IMR-90 (cell line): ENCODE results near the gene MYO10. TPM values are rescaled to one million over a fixed set of nuclear protein-coding genes. Genes with fewer than 3 reads are reported as not detected.

Experiments
- ATAC-seq: fragments of 200-7000 bp; cut with Tn5 transposase; 2 replicates; pipeline ENCODE4 v1.9.1; 2020; ENCODE audit warnings: low read depth, mild to moderate bottlenecking, moderate library complexity
- BruUV-seq: library from RNA; stranded (reverse); fragments of 400-500 nt; replicated peaks from 2 replicates; lab custom pipeline; 2021; lab: Mats Ljungman, UMichigan
- CTCF ChIA-PET: fragments of 300-600 bp; formaldehyde crosslinking; extraction: SDS; loops from one replicate; lab custom pipeline; 2021; ENCODE audit warnings: antibody characterized with exemption; lab: Yijun Ruan, JAX
- POLR2A ChIA-PET: fragments of 300-600 bp; sonication (Branson Sonifier 250); formaldehyde crosslinking; loops from one replicate; lab custom pipeline; 2022; ENCODE audit warnings: antibody characterized with exemption; ENCODE audit not compliant: unreplicated experiment; lab: Charles Lee
- DNase-seq: peaks from one replicate; pipeline ENCODE4 v3.0.0; 2013
- H2AFZ ChIP-seq: replicated peaks from 2 replicates; pipeline ENCODE3; 2013; ENCODE audit warnings: low read length, mild to moderate bottlenecking; ENCODE audit not compliant: poor library complexity
- H2AK5ac ChIP-seq: 2 replicates; pipeline ENCODE4 v1.6.1; 2013; ENCODE audit warnings: low read depth, low read length, inconsistent platforms
- H2AK9ac ChIP-seq: replicated peaks from 2 replicates; pipeline ENCODE3; 2013; ENCODE audit warnings: mild to moderate bottlenecking, low read depth, low read length, moderate library complexity; ENCODE audit not compliant: poor library complexity
- H2BK120ac ChIP-seq: 2 replicates; pipeline ENCODE4 v1.6.1; 2013; ENCODE audit warnings: low read depth, low read length, inconsistent platforms
- H2BK15ac ChIP-seq: 3 replicates; pipeline ENCODE4 v1.6.1; 2013; ENCODE audit warnings: low read depth, low read length, inconsistent platforms
- H2BK20ac ChIP-seq: 2 replicates; pipeline ENCODE4 v1.6.1; 2013; ENCODE audit warnings: low read depth, mild to moderate bottlenecking, inconsistent platforms, low read length, moderate library complexity
- H2BK5ac ChIP-seq: 2 replicates; pipeline ENCODE4 v1.6.1; 2013; ENCODE audit warnings: mild to moderate bottlenecking, low read depth, low read length, inconsistent platforms; ENCODE audit not compliant: poor library complexity, severe bottlenecking
- H3K14ac ChIP-seq: replicated peaks from 2 replicates; pipeline ENCODE4 v1.6.1; 2013; ENCODE audit warnings: low read depth, low read length, inconsistent platforms
- H3K18ac ChIP-seq: 2 replicates; pipeline ENCODE4 v1.6.1; 2013; ENCODE audit warnings: low read depth, low read length, control low read depth
- H3K23ac ChIP-seq: 2 replicates; pipeline ENCODE4 v1.6.1; 2013; ENCODE audit warnings: low read depth, low read length, inconsistent platforms
- H3K27ac ChIP-seq: 2 replicates; pipeline ENCODE4 v1.5.1; 2013; ENCODE audit warnings: mild to moderate bottlenecking, control low read depth, low read length; ENCODE audit not compliant: insufficient read depth
- H3K27me3 ChIP-seq: 2 replicates; pipeline ENCODE4 v1.6.1; 2013; ENCODE audit warnings: low read length; ENCODE audit not compliant: control insufficient read depth, insufficient read depth
- H3K36me3 ChIP-seq: 2 replicates; pipeline ENCODE4 v1.6.1; 2013; ENCODE audit warnings: low read length, mixed read lengths; ENCODE audit not compliant: control insufficient read depth, insufficient read depth
- H3K4ac ChIP-seq: 2 replicates; pipeline ENCODE4 v1.6.1; 2013; ENCODE audit warnings: low read depth, low read length, inconsistent platforms
- H3K4me1 ChIP-seq: 2 replicates; pipeline ENCODE4 v1.6.1; 2013; ENCODE audit warnings: low read length, mixed read lengths; ENCODE audit not compliant: control insufficient read depth, insufficient read depth
- H3K4me2 ChIP-seq: 2 replicates; pipeline ENCODE4 v1.6.1; 2013; ENCODE audit warnings: low read depth, mild to moderate bottlenecking, control low read depth, low read length, moderate library complexity
- H3K4me3 ChIP-seq: 2 replicates; pipeline ENCODE4 v1.5.1; 2013; ENCODE audit warnings: low read depth, mild to moderate bottlenecking, control low read depth, low read length, moderate library complexity; ENCODE audit not compliant: insufficient read depth
- H3K56ac ChIP-seq: 2 replicates; pipeline ENCODE4 v1.6.1; 2013; ENCODE audit warnings: low read length, inconsistent platforms; ENCODE audit not compliant: insufficient read depth; ENCODE audit errors: extremely low read depth
- H3K79me1 ChIP-seq, 2 experiments: 2 replicates each; pipeline ENCODE4 v1.6.1; 2013; ENCODE audit warnings: low read length in 2 of 2, inconsistent platforms in 1 of 2, low read depth in 1 of 2
- H3K9ac ChIP-seq: 2 replicates; pipeline ENCODE4 v1.6.1; 2013; ENCODE audit warnings: low read depth, low read length, control low read depth
- H3K9me1 ChIP-seq: 2 replicates; pipeline ENCODE4 v1.6.1; 2013; ENCODE audit warnings: low read length, inconsistent platforms; ENCODE audit not compliant: insufficient read depth
- H3K9me3 ChIP-seq: 2 replicates; pipeline ENCODE4 v1.6.1; 2013; ENCODE audit warnings: low read length; ENCODE audit not compliant: control insufficient read depth, insufficient read depth
- H4K20me1 ChIP-seq: 2 replicates; pipeline ENCODE4 v1.6.1; 2013; ENCODE audit warnings: low read length, inconsistent platforms; ENCODE audit not compliant: insufficient read depth
- H4K5ac ChIP-seq: 2 replicates; pipeline ENCODE4 v1.6.1; 2013; ENCODE audit warnings: mild to moderate bottlenecking, low read depth, low read length, control low read depth
- H4K8ac ChIP-seq, 2 experiments: 2 replicates each; pipeline ENCODE4 v1.6.1; 2013; ENCODE audit warnings: low read depth in 2 of 2, low read length in 2 of 2, control low read depth in 1 of 2, inconsistent platforms in 1 of 2
- H4K91ac ChIP-seq: 2 replicates; pipeline ENCODE4 v1.6.1; 2013; ENCODE audit warnings: low read depth, low read length, inconsistent platforms; ENCODE audit not compliant: insufficient read depth
- BHLHE40 ChIP-seq: fragments of 150-350 bp; IDR thresholded peaks from 2 replicates; pipeline ENCODE4 v1.6.1; 2016; ENCODE audit warnings: mild to moderate bottlenecking, low read depth, low read length
- CEBPB ChIP-seq: IDR thresholded peaks from 2 replicates; pipeline ENCODE4 v1.6.1; 2012; ENCODE audit warnings: low read depth, low read length, improper control_type of control experiment
- CHD1 ChIP-seq: IDR thresholded peaks from 2 replicates; pipeline ENCODE4 v1.6.1; 2012; ENCODE audit warnings: low read depth, low read length, improper control_type of control experiment
- CTCF ChIP-seq: conservative IDR thresholded peaks from 2 replicates; pipeline ENCODE4 v1.5.1; 2012; ENCODE audit warnings: mild to moderate bottlenecking, low read depth, low read length, improper control_type of control experiment
- MAFK ChIP-seq: IDR thresholded peaks from 2 replicates; pipeline ENCODE4 v1.6.1; 2012; ENCODE audit warnings: low read depth, low read length, improper control_type of control experiment
- MXI1 ChIP-seq: IDR thresholded peaks from 2 replicates; pipeline ENCODE4 v1.6.1; 2012; ENCODE audit warnings: low read depth, mild to moderate bottlenecking, low read length, moderate library complexity, borderline replicate concordance
- RAD21 ChIP-seq: IDR thresholded peaks from 2 replicates; pipeline ENCODE4 v1.6.1; 2012; ENCODE audit warnings: low read length, improper control_type of control experiment
- RCOR1 ChIP-seq: IDR thresholded peaks from 2 replicates; pipeline ENCODE4 v1.6.1; 2012; ENCODE audit warnings: mild to moderate bottlenecking, low read length, improper control_type of control experiment; ENCODE audit not compliant: insufficient replicate concordance
- RFX5 ChIP-seq: IDR thresholded peaks from 2 replicates; pipeline ENCODE4 v1.8.0; 2012; ENCODE audit warnings: low read depth, mild to moderate bottlenecking, low read length, moderate library complexity
- USF2 ChIP-seq: fragments of 150-350 bp; IDR thresholded peaks from 2 replicates; pipeline ENCODE4 v1.6.1; 2017; ENCODE audit warnings: mild to moderate bottlenecking, antibody characterized with exemption, low read length, low read depth
- WGBS, 2 experiments: methylation state at CpG; one replicate each; pipeline versions ENCODE4 v1.1.5 to v1.1.7; 2013; ENCODE audit warnings: missing lambda C conversion rate in 2 of 2; ENCODE audit not compliant: insufficient read length in 1 of 2; ENCODE audit errors: extremely low coverage in 2 of 2; 5-methylcytosine and 5-hydroxymethylcytosine counted together
- dilution Hi-C: fragments of 300-500 bp; cut with HindIII; formaldehyde crosslinking; loops from one replicate; pipeline ENCODE4 v1.14.3; 2018; ENCODE audit warnings: low sequenced_read_pairs; ENCODE audit not compliant: unreplicated experiment
- in situ Hi-C: fragments of 300-500 bp; cut with MboI; formaldehyde crosslinking; loops from 3 replicates; pipeline ENCODE4 v1.14.3; 2019; ENCODE audit warnings: low sequenced_read_pairs, inconsistent platforms, mixed read lengths
- intact Hi-C: fragments of 100-400 bp; cut with micrococcal nuclease; formaldehyde crosslinking; loops from 2 replicates; pipeline ENCODE4 v1.10.0; 2022
- polyA plus RNA-seq, 3 experiments: library from polyadenylated mRNA; depleted of rRNA; stranded (reverse); fragments of >200 nt; gene quantifications; 2 replicates each; pipeline ENCODE4 v1.2.3, GENCODE V29; 2012; ENCODE audit warnings: low replicate concordance in 1 of 3
- total RNA-seq: library from RNA; depleted of rRNA; stranded (reverse); fragments of >200 nt; gene quantifications from 2 replicates; pipeline ENCODE4 v1.2.3, GENCODE V29; 2012

Gene MYO10
- total and polyA plus RNA-seq, 2 of the 4 experiments (the other 2 are of a cell fraction), result 39.9 to 115 TPM

- DNase-seq, result peak; percentile 43
- no peak overlapping the region for H2BK120ac ChIP-seq
- no peak overlapping the region for H4K91ac ChIP-seq
- H2AK9ac ChIP-seq, result no peak overlapping the region
- POLR2A ChIA-PET, result no interaction called here
- no peak overlapping the region for H3K4ac ChIP-seq
- no peak overlapping the region for H2BK5ac ChIP-seq
- no peak for ATAC-seq
- H3K4me2 ChIP-seq, result no peak overlapping the region
- intact Hi-C loops, result no loop called here
- no peak overlapping the region for H3K18ac ChIP-seq
- 0% methylated on average over 1 of the region's 11 CpGs; no CpG with 5 or more reads in 1 of the 2 experiments for WGBS, 2 experiments
- H3K27ac ChIP-seq, result no peak overlapping the region
- no peak for TF ChIP-seq RCOR1
- no peak for TF ChIP-seq CHD1
- no peak for TF ChIP-seq RFX5
- no peak for TF ChIP-seq RAD21
- no peak for TF ChIP-seq USF2
- no peak for TF ChIP-seq MAFK
- TF ChIP-seq CEBPB, result 0 out of 2 replicates have a peak, but pooled peaks have one; percentile 13
- TF ChIP-seq BHLHE40, result no peak
- TF ChIP-seq MXI1, result no peak
- TF ChIP-seq CTCF, result 0 out of 2 replicates have a peak, but pooled peaks have one; percentile 6
- peaks cover 52% of the 10 kb centered on the region for H4K20me1 ChIP-seq
- no peaks in the 10 kb centered on the region for H3K9me3 ChIP-seq
- H4K5ac ChIP-seq, result no peak overlapping the region
- no peak overlapping the region; the same call in 1 of the 2 replicates for H3K14ac ChIP-seq
- H2BK15ac ChIP-seq, result no peak overlapping the region
- no peak overlapping the region for H2AK5ac ChIP-seq
- H3K36me3 ChIP-seq, result peaks cover 37% of the 10 kb centered on the region
- no peak overlapping the region for H3K4me3 ChIP-seq
- no peak overlapping the region for H2BK20ac ChIP-seq
- H3K4me1 ChIP-seq, result peaks cover 26% of the 10 kb centered on the region
- H3K9ac ChIP-seq, result no peak overlapping the region
- H4K8ac ChIP-seq, result no peak overlapping the region; a peak in 1 of 4 replicates
- H3K23ac ChIP-seq, result peak overlapping the region; percentile 29; the same call in 1 of the 2 replicates
- in situ Hi-C loops, result no loop called here
- peaks cover 20 to 83% of the 10 kb centered on the region in 2 experiments for H3K79me1 ChIP-seq
- dilution Hi-C loops, result no loop called here
- peaks cover 19% of the 10 kb centered on the region for H3K9me1 ChIP-seq
- H3K27me3 ChIP-seq, result no peaks in the 10 kb centered on the region
- CTCF ChIA-PET, result no interaction called here
- no peak overlapping the region for H2AFZ ChIP-seq
- H3K56ac ChIP-seq, result no peak overlapping the region
- BruUV-seq, result no TSS peak
Measured at GRCh38 chr5:16740811-16741392, 195.2 kb downstream of the MYO10 start.
